ENCODE measurements around the gene RAD21L1. TPM values are rescaled to one million over a fixed set of nuclear protein-coding genes. Genes with fewer than 3 reads are reported as not detected.

The RAD21L1 gene
- total RNA-seq, 1 experiment from 2014 or later: not detected

GRCh38 chr20:1205802-1206201 lies 20.0 kb upstream of the RAD21L1 start:
- Mint-ChIP-seq H3K27me3 (ENCODE audit: insufficient read depth, unreplicated experiment) (peaks cover 11% of the 10 kb centered on the region), H3K9me3 (ENCODE audit: unreplicated experiment) (no peaks in the 10 kb centered on the region), H3K4me3 (ENCODE audit: unreplicated experiment) (no peak overlapping the region), H3K4me1 (ENCODE audit: low read depth, unreplicated experiment) (no peaks in the 10 kb centered on the region), H3K27ac (ENCODE audit: unreplicated experiment) (no peak overlapping the region), H3K36me3 (ENCODE audit: insufficient read depth, unreplicated experiment) (no peaks in the 10 kb centered on the region)
- POLR2A ChIA-PET: no interaction called here
- DNase-seq: no peak
- intact Hi-C loops (cut with micrococcal nuclease; ENCODE audit: unreplicated experiment): no loop called here
- Histone ChIP-seq H3K9me3 (no peaks in the 10 kb centered on the region), H3K36me3 (ENCODE audit: control insufficient read depth, insufficient read depth, low read length) (no peaks in the 10 kb centered on the region), H3K4me3 (ENCODE audit: low read depth, low read length) (no peak overlapping the region), H3K27me3 (replicated peaks; ENCODE audit: control insufficient read depth, insufficient read depth, low read length) (no peaks in the 10 kb centered on the region; the same call in 1 of the 2 replicates), H3K4me1 (no peaks in the 10 kb centered on the region)
- CTCF ChIA-PET: interaction anchor here (0.9 kb wide), 1 partner anchor 97 kb away, joined by 3 read pairs; no protein-coding TSS in a partner anchor
- no TSS peak for BruUV-seq (replicated peaks)
- TF ChIP-seq CTCF (IDR thresholded peaks at IDR 0.05; ENCODE audit: insufficient read depth in 1 of 2, low read depth in 1 of 2, low read length in 1 of 2, severe bottlenecking in 1 of 2, unreplicated experiment in 1 of 2): no peak

DNA sequence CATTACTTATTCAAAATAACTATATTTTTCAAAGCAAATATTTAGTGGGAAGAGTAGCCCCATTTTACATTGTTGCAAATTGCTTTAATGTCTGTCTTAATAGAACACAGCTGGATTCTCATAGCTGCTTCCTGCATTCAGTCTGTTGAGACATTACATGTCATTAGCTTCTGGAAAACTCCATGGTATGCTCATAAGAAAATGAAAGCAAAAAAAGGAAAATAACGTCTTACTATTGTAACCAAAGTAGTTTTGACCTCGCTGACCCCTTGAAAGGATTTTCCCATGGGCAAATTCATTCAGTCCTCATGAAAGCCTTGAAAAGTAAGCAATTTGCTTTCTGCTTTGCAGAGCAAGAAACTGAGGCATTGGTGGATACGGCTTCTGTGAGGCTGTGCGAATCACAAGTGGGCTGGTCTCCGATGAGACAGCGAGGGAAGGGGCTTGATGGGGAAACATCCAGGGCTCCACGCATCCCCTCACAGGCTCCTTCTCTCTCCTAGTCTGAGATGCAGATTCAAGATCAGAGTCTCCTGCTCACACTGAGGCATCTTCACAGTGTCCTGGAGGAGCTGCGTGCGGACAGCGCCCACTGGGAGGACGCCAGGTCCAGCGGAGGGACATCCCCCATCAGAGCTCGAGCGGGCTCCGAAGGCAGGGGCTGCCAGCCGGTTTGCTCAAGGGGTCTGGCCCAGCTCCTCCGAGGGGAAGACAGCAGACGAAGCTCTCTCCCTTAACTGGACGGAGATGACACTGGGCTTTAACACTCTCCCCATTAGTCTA lies 19.3 kb upstream of the RAD21L1 start:
- Histone ChIP-seq H3K9me3 (no peaks in the 10 kb centered on the region), H3K4me3 (ENCODE audit: low read depth, low read length) (no peak overlapping the region), H3K4me1 (no peaks in the 10 kb centered on the region), H3K27me3 (replicated peaks; ENCODE audit: control insufficient read depth, insufficient read depth, low read length) (no peaks in the 10 kb centered on the region; the same call in 1 of the 2 replicates), H3K36me3 (ENCODE audit: control insufficient read depth, insufficient read depth, low read length) (no peaks in the 10 kb centered on the region)
- TF ChIP-seq CTCF (IDR thresholded peaks at IDR 0.05; ENCODE audit: insufficient read depth in 1 of 2, low read depth in 1 of 2, low read length in 1 of 2, severe bottlenecking in 1 of 2, unreplicated experiment in 1 of 2): no peak
- ChIA-PET CTCF (no interaction called here), POLR2A (no interaction called here)
- H3K27ac Mint-ChIP-seq (ENCODE audit: unreplicated experiment): no peak overlapping the region
- H3K27me3 Mint-ChIP-seq (ENCODE audit: insufficient read depth, unreplicated experiment): peaks cover 11% of the 10 kb centered on the region
- no peak overlapping the region for H3K4me3 Mint-ChIP-seq (ENCODE audit: unreplicated experiment)
- BruUV-seq (replicated peaks): no TSS peak
- intact Hi-C loops (cut with micrococcal nuclease; ENCODE audit: unreplicated experiment): no loop called here
- no peaks in the 10 kb centered on the region for H3K36me3 Mint-ChIP-seq (ENCODE audit: insufficient read depth, unreplicated experiment)
- DNase-seq: no peak
- H3K4me1 Mint-ChIP-seq (ENCODE audit: low read depth, unreplicated experiment): no peaks in the 10 kb centered on the region
- no peaks in the 10 kb centered on the region for H3K9me3 Mint-ChIP-seq (ENCODE audit: unreplicated experiment)

GRCh38 chr20:1207293-1207878 lies 18.5 kb upstream of the RAD21L1 start:
- Mint-ChIP-seq H3K27me3 (ENCODE audit: insufficient read depth, unreplicated experiment) (peaks cover 11% of the 10 kb centered on the region), H3K36me3 (ENCODE audit: insufficient read depth, unreplicated experiment) (no peaks in the 10 kb centered on the region), H3K27ac (ENCODE audit: unreplicated experiment) (no peak overlapping the region), H3K4me1 (ENCODE audit: low read depth, unreplicated experiment) (no peaks in the 10 kb centered on the region), H3K9me3 (ENCODE audit: unreplicated experiment) (no peaks in the 10 kb centered on the region), H3K4me3 (ENCODE audit: unreplicated experiment) (no peak overlapping the region)
- H3K4me1 ChIP-seq: no peaks in the 10 kb centered on the region
- intact Hi-C loops (cut with micrococcal nuclease; ENCODE audit: unreplicated experiment): no loop called here
- CTCF ChIA-PET: no interaction called here
- no TSS peak for BruUV-seq (replicated peaks)
- H3K4me3 ChIP-seq (ENCODE audit: low read depth, low read length): no peak overlapping the region
- no peaks in the 10 kb centered on the region; the same call in 1 of the 2 replicates for H3K27me3 ChIP-seq (replicated peaks; ENCODE audit: control insufficient read depth, insufficient read depth, low read length)
- H3K36me3 ChIP-seq (ENCODE audit: control insufficient read depth, insufficient read depth, low read length): no peaks in the 10 kb centered on the region
- DNase-seq: no peak
- H3K9me3 ChIP-seq: no peaks in the 10 kb centered on the region
- TF ChIP-seq CTCF (IDR thresholded peaks at IDR 0.05; ENCODE audit: insufficient read depth in 1 of 2, low read depth in 1 of 2, low read length in 1 of 2, severe bottlenecking in 1 of 2, unreplicated experiment in 1 of 2): no peak
- POLR2A ChIA-PET: no interaction called here

Measured in Caco-2 (cell line).